Neuronal stem cell (in vitro differentiated cells): Measurements from ENCODE around the gene TXNDC11.
A peak's percentile ranks its signal among the peaks of the same experiment; 100 is the strongest.

Experiments
- DNase-seq: peaks from one replicate; pipeline ENCODE4 v3.0.0-alpha.2; 2013; ENCODE audit warnings: low spot score
- H2AFZ ChIP-seq: one replicate; pipeline ENCODE4 v1.6.1; 2013; ENCODE audit warnings: mild to moderate bottlenecking, low read length, inconsistent platforms
- H2AK5ac ChIP-seq: 2 replicates; pipeline ENCODE4 v1.6.1; 2013; ENCODE audit warnings: low read depth, mild to moderate bottlenecking, inconsistent platforms, low read length, moderate library complexity, mixed read lengths
- H2BK120ac ChIP-seq: 2 replicates; pipeline ENCODE4 v1.6.1; 2013; ENCODE audit warnings: low read depth, mild to moderate bottlenecking, inconsistent platforms, low read length, moderate library complexity, mixed read lengths
- H2BK12ac ChIP-seq: one replicate; pipeline ENCODE4 v1.6.1; 2013; ENCODE audit warnings: low read length, inconsistent platforms
- H2BK15ac ChIP-seq: 2 replicates; pipeline ENCODE4 v1.6.1; 2013; ENCODE audit warnings: mild to moderate bottlenecking, low read length, inconsistent platforms, mixed read lengths
- H2BK5ac ChIP-seq: one replicate; pipeline ENCODE4 v1.6.1; 2013; ENCODE audit warnings: inconsistent platforms, mild to moderate bottlenecking, low read length, moderate library complexity
- H3K14ac ChIP-seq: one replicate; pipeline ENCODE4 v1.6.1; 2013; ENCODE audit warnings: low read length, inconsistent platforms
- H3K18ac ChIP-seq: 2 replicates; pipeline ENCODE4 v1.6.1; 2013; ENCODE audit warnings: low read length, inconsistent platforms
- H3K23ac ChIP-seq: 2 replicates; pipeline ENCODE4 v1.6.1; 2013; ENCODE audit warnings: low read depth, mild to moderate bottlenecking, mixed read lengths, low read length, inconsistent platforms; ENCODE audit not compliant: poor library complexity
- H3K27ac ChIP-seq: replicated peaks from 3 replicates; pipeline ENCODE4 v1.5.1; 2013; ENCODE audit warnings: low read length, inconsistent platforms
- H3K27me3 ChIP-seq, 3 experiments: 2 replicates each; pipeline ENCODE4 v1.6.1; 2013; ENCODE audit warnings: low read length in 3 of 3, mild to moderate bottlenecking in 2 of 3, inconsistent platforms in 1 of 3, low read depth in 1 of 3, mixed read lengths in 1 of 3, moderate library complexity in 1 of 3; ENCODE audit not compliant: control insufficient read depth in 3 of 3, insufficient read depth in 3 of 3
- H3K36me3 ChIP-seq, 2 donors: replicated peaks in 1 of 2; 2 replicates each; pipeline ENCODE4 v1.6.1; 2013; ENCODE audit warnings: low read length in 2 of 2; ENCODE audit not compliant: control insufficient read depth in 2 of 2, insufficient read depth in 2 of 2
- H3K4ac ChIP-seq: 2 replicates; pipeline ENCODE4 v1.6.1; 2013; ENCODE audit warnings: inconsistent platforms, mild to moderate bottlenecking, low read length, moderate library complexity
- H3K4me1 ChIP-seq, 2 donors: 1 replicate in 1 of 2; 2 replicates in 1 of 2; pipeline ENCODE4 v1.6.1; 2013; ENCODE audit warnings: low read length in 2 of 2, low read depth in 1 of 2; ENCODE audit not compliant: control insufficient read depth in 2 of 2, insufficient read depth in 1 of 2
- H3K4me2 ChIP-seq: one replicate; pipeline ENCODE4 v1.6.1; 2013; ENCODE audit warnings: mild to moderate bottlenecking, low read length, inconsistent platforms; ENCODE audit not compliant: insufficient read depth, poor library complexity, severe bottlenecking
- H3K4me3 ChIP-seq, 2 donors: 2 replicates each; pipeline ENCODE4 v1.5.1; 2013; ENCODE audit warnings: low read length in 2 of 2, mild to moderate bottlenecking in 2 of 2, inconsistent platforms in 1 of 2, moderate library complexity in 1 of 2
- H3K79me1 ChIP-seq: one replicate; pipeline ENCODE4 v1.6.1; 2013; ENCODE audit warnings: low read depth, mild to moderate bottlenecking, inconsistent platforms, low read length, moderate library complexity
- H3K9ac ChIP-seq: one replicate; pipeline ENCODE4 v1.6.1; 2013; ENCODE audit warnings: mild to moderate bottlenecking, low read depth, low read length, inconsistent platforms; ENCODE audit not compliant: poor library complexity
- H3K9me3 ChIP-seq, 2 donors: replicated peaks in 1 of 2; 2 replicates each; pipeline versions ENCODE3 to v1.6.1; 2013; ENCODE audit warnings: low read length in 2 of 2, mild to moderate bottlenecking in 2 of 2, inconsistent platforms in 1 of 2, low read depth in 1 of 2, mixed read lengths in 1 of 2, moderate library complexity in 1 of 2; ENCODE audit not compliant: control insufficient read depth in 2 of 2, insufficient read depth in 1 of 2
- H4K8ac ChIP-seq: one replicate; pipeline ENCODE4 v1.6.1; 2013; ENCODE audit warnings: low read depth, mild to moderate bottlenecking, inconsistent platforms, low read length, moderate library complexity
- H4K91ac ChIP-seq: one replicate; pipeline ENCODE4 v1.6.1; 2013; ENCODE audit warnings: low read length, low read depth, mild to moderate bottlenecking, inconsistent platforms; ENCODE audit not compliant: poor library complexity
- WGBS, 2 donors: extraction: QIAGEN DNeasy Blood & Tissue Kit; methylation state at CpG; one replicate each; pipeline ENCODE4 v1.1.7; 2013; ENCODE audit warnings: missing lambda C conversion rate in 2 of 2, mixed read lengths in 1 of 2; ENCODE audit not compliant: insufficient read length in 2 of 2, insufficient replicate concordance in 1 of 2; ENCODE audit errors: extremely low coverage in 2 of 2; 5-methylcytosine and 5-hydroxymethylcytosine counted together

Gene TXNDC11

GRCh38 chr16:11675561-11676511, 66.8 kb downstream of the TXNDC11 start:
- Histone ChIP-seq H4K8ac (peak overlapping the region; percentile 21), H3K9me3 (peaks cover 0 to 2% of the 10 kb centered on the region in 2 donors), H3K9ac (no peak overlapping the region), H3K27ac (no peak overlapping the region), H2BK5ac (no peak overlapping the region), H2AK5ac (no peak overlapping the region), H3K27me3 (no peaks in the 10 kb centered on the region), H2BK120ac (no peak overlapping the region), H2BK12ac (no peak overlapping the region), H3K4me3 (no peak overlapping the region), H2BK15ac (no peak overlapping the region), H3K4ac (no peak overlapping the region), H3K36me3 (peaks cover 40 to 97% of the 10 kb centered on the region in 2 donors), H3K79me1 (peaks cover 39% of the 10 kb centered on the region), H3K23ac (peak overlapping the region; percentile 69), H3K4me1 (peaks cover 0 to 9% of the 10 kb centered on the region in 2 donors), H2AFZ (no peak overlapping the region), H3K18ac (peak overlapping the region; percentile 20), H3K4me2 (no peak overlapping the region), H3K14ac (no peak overlapping the region), H4K91ac (no peak overlapping the region)
- DNase-seq: no peak
- WGBS, 2 donors: no CpG with 5 or more reads among the region's 42 CpGs

- Histone ChIP-seq H4K91ac (no peak overlapping the region), H2BK12ac (no peak overlapping the region), H3K4me1 (peaks cover 5 to 16% of the 10 kb centered on the region in 2 donors), H3K36me3 (peaks cover 41 to 91% of the 10 kb centered on the region in 2 donors), H3K4me2 (no peak overlapping the region), H3K79me1 (peaks cover 46% of the 10 kb centered on the region), H2BK15ac (no peak overlapping the region), H3K4ac (no peak overlapping the region), H3K14ac (no peak overlapping the region), H3K27ac (no peak overlapping the region), H3K23ac (peak overlapping the region; percentile 69), H2BK120ac (no peak overlapping the region), H4K8ac (no peak overlapping the region), H3K27me3 (no peaks in the 10 kb centered on the region), H3K9ac (no peak overlapping the region), H2AK5ac (no peak overlapping the region), H2AFZ (no peak overlapping the region), H2BK5ac (no peak overlapping the region), H3K18ac (no peak overlapping the region), H3K4me3 (no peak overlapping the region), H3K9me3 (peaks cover 0 to 2% of the 10 kb centered on the region in 2 donors)
- DNase-seq: no peak
- WGBS, 2 donors: no CpG with 5 or more reads among the region's 15 CpGs
Observed at GRCh38 chr16:11674818-11675560, 67.7 kb downstream of the TXNDC11 start.

- Histone ChIP-seq H2BK15ac (no peak overlapping the region), H3K9ac (peak overlapping the region; percentile 64), H3K9me3 (peaks cover 0 to 2% of the 10 kb centered on the region in 2 donors), H3K23ac (peak overlapping the region; percentile 1), H2BK12ac (no peak overlapping the region), H4K91ac (no peak overlapping the region), H3K14ac (no peak overlapping the region), H3K79me1 (peaks cover 49% of the 10 kb centered on the region), H3K27me3 (no peaks in the 10 kb centered on the region), H3K36me3 (peaks cover 37 to 83% of the 10 kb centered on the region in 2 donors), H3K4ac (no peak overlapping the region), H3K18ac (peak overlapping the region; percentile 32), H3K4me1 (peaks cover 12 to 22% of the 10 kb centered on the region in 2 donors), H2BK5ac (peak overlapping the region; percentile 5), H3K27ac (no peak overlapping the region), H4K8ac (no peak overlapping the region), H3K4me2 (no peak overlapping the region), H2BK120ac (no peak overlapping the region), H3K4me3 (no peak overlapping the region), H2AFZ (no peak overlapping the region), H2AK5ac (no peak overlapping the region)
- WGBS, 2 donors: no CpG with 5 or more reads among the region's 25 CpGs
- DNase-seq: no peak
Observed at GRCh38 chr16:11674001-11674817, 68.4 kb downstream of the TXNDC11 start.
